Tibial nerve (tissue), 4 donors: Measurements from ENCODE around the gene HMGA1. TPM values are rescaled to one million over a fixed set of nuclear protein-coding genes. Genes with fewer than 3 reads are reported as not detected.

ENCODE experiments used
- DNase-seq, 2 donors: peaks; one replicate each; pipeline ENCODE4 v3.0.0-alpha.2; 2019; ENCODE audit warnings: low spot score in 2 of 2
- H3K27ac ChIP-seq, 4 donors: fragments of 200-600 bp; sonication (generic) in 3 of 4; one replicate each; pipeline ENCODE4 v1.5.1; 2017 to 2019; ENCODE audit warnings: mild to moderate bottlenecking in 1 of 4
- H3K27me3 ChIP-seq, 2 donors: fragments of 200-600 bp; sonication (generic) in 1 of 2; one replicate each; pipeline versions ENCODE4 v1.5.1 to v1.6.0; 2017 to 2019
- H3K36me3 ChIP-seq, 3 donors: fragments of 200-600 bp; sonication (generic); one replicate each; pipeline ENCODE4 v1.5.1; 2018 to 2019
- H3K4me1 ChIP-seq, 4 donors: fragments of 200-600 bp; sonication (generic) in 3 of 4; one replicate each; pipeline ENCODE4 v1.5.1; 2017 to 2019
- H3K4me3 ChIP-seq, 4 donors: fragments of 200-600 bp; sonication (generic) in 3 of 4; one replicate each; pipeline ENCODE4 v1.5.1; 2017 to 2019; ENCODE audit warnings: mild to moderate bottlenecking in 1 of 4, moderate library complexity in 1 of 4
- H3K9me3 ChIP-seq, 4 donors: fragments of 200-600 bp; sonication (generic) in 3 of 4; one replicate each; pipeline ENCODE4 v1.5.1; 2017 to 2019
- CTCF ChIP-seq, 5 experiments: fragments of 200-600 bp in 3 of 5; fragments of 450-650 bp in 2 of 5; sonication (generic) in 3 of 5; IDR thresholded peaks; one replicate each; pipeline ENCODE4 v1.5.1; 2016 to 2019; ENCODE audit warnings: antibody characterized with exemption in 5 of 5, mild to moderate bottlenecking in 3 of 5, moderate library complexity in 2 of 5
- EP300 ChIP-seq, 2 donors: sonication (generic); formaldehyde crosslinking; IDR thresholded peaks; one replicate each; pipeline ENCODE4 v1.6.1; 2017; ENCODE audit warnings: antibody characterized with exemption in 2 of 2, mild to moderate bottlenecking in 1 of 2
- POLR2A ChIP-seq, 2 donors: fragments of 450-650 bp; IDR thresholded peaks; one replicate each; pipeline ENCODE4 v1.6.1; 2017; ENCODE audit warnings: antibody characterized with exemption in 2 of 2, mild to moderate bottlenecking in 2 of 2, moderate library complexity in 2 of 2
- WGBS, 2 donors: methylation state at CpG; one replicate each; pipeline ENCODE4 v1.1.5; 2018; 5-methylcytosine and 5-hydroxymethylcytosine counted together
- total RNA-seq, 4 donors: library from RNA; depleted of rRNA; stranded (reverse); fragments of >200 nt; gene quantifications; one replicate each; pipeline ENCODE4 v1.1.0, GENCODE V29; 2016

HMGA1 gene
- total RNA-seq, 4 donors from 2014 or later: 6.5 to 32.7 (median 7.8) TPM

DNA sequence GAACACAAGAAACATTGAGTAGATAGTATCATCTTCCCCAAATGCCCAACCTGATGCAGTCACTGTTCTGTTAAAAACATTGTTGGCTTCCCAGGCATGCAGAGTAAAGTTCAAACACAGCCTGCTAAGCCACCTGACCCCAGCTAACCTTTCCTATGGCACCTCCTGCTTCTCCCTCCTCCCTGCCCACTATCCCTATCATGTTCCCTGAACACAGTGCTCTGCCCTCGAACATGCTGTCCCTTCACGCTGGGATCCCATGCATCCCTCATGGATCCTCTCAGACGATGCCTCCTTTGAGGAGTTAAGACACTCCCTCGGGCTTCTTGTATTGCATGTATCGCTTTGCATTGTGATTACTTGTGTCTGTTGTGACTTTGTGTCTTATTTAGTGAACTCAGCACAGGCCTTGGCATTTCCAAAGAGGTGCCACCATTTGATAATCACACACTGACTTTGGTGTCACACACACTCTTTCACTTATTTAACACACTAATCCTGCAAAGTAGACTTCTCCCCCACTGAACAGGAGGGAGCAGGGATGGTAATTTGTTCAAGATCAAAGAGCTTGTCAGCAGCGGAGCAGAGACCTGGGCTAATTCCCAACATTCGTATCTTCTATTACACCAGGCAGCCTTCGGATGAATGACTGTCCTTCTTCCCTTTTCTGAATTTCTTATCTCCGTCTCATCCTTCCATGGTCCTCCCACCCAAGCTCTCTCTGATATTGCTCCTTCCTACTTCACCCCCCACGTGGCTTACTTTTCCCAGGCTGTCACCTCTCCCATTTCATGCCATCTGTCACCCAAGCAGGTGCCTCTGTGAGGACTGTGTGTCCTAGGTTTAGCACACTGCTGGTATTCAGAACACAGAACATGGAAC is 40.4 kb downstream of the HMGA1 start:
- DNase-seq: no peak
- peaks cover 0 to 24% (median 0%) of the 10 kb centered on the region in 3 donors for H3K36me3 ChIP-seq
- TF ChIP-seq CTCF (IDR thresholded peaks at IDR 0.05): no peak
- TF ChIP-seq POLR2A (IDR thresholded peaks at IDR 0.05): no peak
- no peak overlapping the region for H3K4me3 ChIP-seq
- H3K9me3 ChIP-seq: no peaks in the 10 kb centered on the region
- 72 to 76% methylated on average over 10 of the region's 10 CpGs for WGBS, 2 donors
- peaks cover 0 to 11% (median 0%) of the 10 kb centered on the region in 4 donors for H3K4me1 ChIP-seq
- no peaks in the 10 kb centered on the region for H3K27me3 ChIP-seq
- no peak overlapping the region for H3K27ac ChIP-seq

- Histone ChIP-seq H3K9me3 (no peaks in the 10 kb centered on the region), H3K4me1 (peaks cover 0 to 17% (median under 1%) of the 10 kb centered on the region in 4 donors), H3K27me3 (no peaks in the 10 kb centered on the region), H3K27ac (no peak overlapping the region), H3K4me3 (no peak overlapping the region), H3K36me3 (peaks cover 0 to 24% (median 0%) of the 10 kb centered on the region in 3 donors)
- 93 to 96% methylated on average over 4 of the region's 4 CpGs for whole genome bisulfite sequencing, 2 donors
- TF ChIP-seq EP300 (IDR thresholded peaks at IDR 0.05) (no peak), CTCF (IDR thresholded peaks at IDR 0.05) (no peak), POLR2A (IDR thresholded peaks at IDR 0.05) (no peak)
- DNase-seq: no peak
Measured at GRCh38 chr6:34277763-34278112, 41.1 kb downstream of the HMGA1 start.

DNA sequence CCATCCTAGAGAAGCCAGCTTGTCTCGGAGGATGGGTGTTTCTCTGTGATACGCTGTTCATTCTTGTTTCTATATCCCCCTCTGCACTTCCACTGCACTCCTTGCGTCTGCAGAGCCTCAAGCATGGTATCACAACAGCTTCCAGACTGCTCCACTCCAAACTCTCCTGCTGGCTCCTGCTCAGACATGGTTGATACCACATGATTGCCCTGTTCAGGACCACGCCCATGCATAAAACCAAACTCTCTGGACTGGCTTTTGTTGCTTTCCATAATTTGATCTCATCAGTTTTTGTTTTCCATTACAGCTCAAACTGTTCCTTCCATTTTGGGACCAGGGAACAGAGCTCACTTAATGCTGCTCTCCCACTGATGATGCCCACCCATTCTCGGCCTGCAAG is 42.2 kb downstream of the HMGA1 start:
- DNase-seq: no peak
- no peak overlapping the region for H3K4me3 ChIP-seq
- TF ChIP-seq POLR2A (IDR thresholded peaks at IDR 0.05): no peak
- no peak for TF ChIP-seq EP300 (IDR thresholded peaks at IDR 0.05)
- no peak for TF ChIP-seq CTCF (IDR thresholded peaks at IDR 0.05)
- no peaks in the 10 kb centered on the region for H3K27me3 ChIP-seq
- WGBS, 2 donors: 82 to 95% methylated on average over 5 of the region's 5 CpGs
- H3K27ac ChIP-seq: no peak overlapping the region
- H3K36me3 ChIP-seq: peaks cover 0 to 24% (median 0%) of the 10 kb centered on the region in 3 donors
- H3K4me1 ChIP-seq: peaks cover 0 to 27% (median 6%) of the 10 kb centered on the region in 4 donors
- no peaks in the 10 kb centered on the region for H3K9me3 ChIP-seq

DNA sequence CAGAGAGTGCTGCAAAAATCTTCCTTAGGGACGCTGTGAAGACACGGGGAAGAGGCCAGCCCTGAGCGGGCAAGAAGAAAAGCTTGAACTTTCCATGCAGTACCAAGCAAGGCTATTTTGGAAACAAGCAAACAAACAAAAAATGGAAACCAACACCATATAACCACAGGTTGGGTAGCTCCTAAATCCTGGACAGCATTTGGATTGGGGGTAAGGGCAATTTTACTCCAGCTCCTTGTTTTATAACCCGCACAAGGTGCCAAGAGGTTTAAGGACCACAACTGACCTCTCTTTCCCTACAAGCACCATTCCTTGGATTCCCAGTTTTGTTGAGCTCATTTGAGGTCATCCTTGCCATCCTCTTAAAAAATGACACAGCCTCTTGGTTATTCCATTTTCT is 43.5 kb downstream of the HMGA1 start:
- WGBS, 2 donors: 88 to 90% methylated on average over 4 of the region's 4 CpGs
- Histone ChIP-seq H3K9me3 (no peaks in the 10 kb centered on the region), H3K36me3 (peaks cover 0 to 24% (median 0%) of the 10 kb centered on the region in 3 donors), H3K27ac (no peak overlapping the region), H3K4me3 (no peak overlapping the region), H3K4me1 (peaks cover 0 to 41% (median 14%) of the 10 kb centered on the region in 4 donors), H3K27me3 (no peaks in the 10 kb centered on the region)
- no peak for DNase-seq
- TF ChIP-seq POLR2A (IDR thresholded peaks at IDR 0.05): no peak
- TF ChIP-seq CTCF (IDR thresholded peaks at IDR 0.05): no peak
- TF ChIP-seq EP300 (IDR thresholded peaks at IDR 0.05): no peak

DNA sequence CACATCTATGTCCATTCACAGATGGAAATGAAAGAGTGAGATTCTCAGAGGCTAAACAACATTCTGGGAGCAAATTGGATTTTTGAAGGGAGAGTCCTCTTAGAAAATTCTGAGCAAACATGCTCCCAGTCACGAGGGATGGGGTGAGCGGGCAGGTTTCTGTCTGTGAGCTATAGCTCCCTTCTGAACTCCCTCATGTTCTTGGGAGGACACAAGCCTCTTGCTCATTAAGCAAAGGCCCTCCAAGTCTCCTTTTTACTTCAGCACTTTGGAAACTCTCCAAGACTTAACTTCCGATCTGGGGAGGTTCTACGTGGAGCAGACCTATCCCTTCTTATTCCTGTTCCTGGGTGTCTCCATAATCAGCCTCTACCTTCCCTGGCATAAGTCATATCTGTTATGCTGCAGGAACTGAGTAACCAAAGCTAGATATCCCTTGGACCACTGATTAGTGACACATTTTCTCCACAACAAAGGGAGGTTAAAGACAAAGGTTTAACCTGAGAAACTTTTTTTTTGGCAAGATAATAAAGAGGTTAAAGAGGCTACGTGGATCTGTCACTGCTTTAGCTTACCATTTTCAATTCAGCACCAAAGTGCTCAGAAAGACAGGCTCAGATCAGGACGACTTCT is 45.1 kb downstream of the HMGA1 start:
- no peak overlapping the region for H3K27ac ChIP-seq
- H3K27me3 ChIP-seq: no peaks in the 10 kb centered on the region
- no peak for DNase-seq
- 73 to 80% methylated on average over 6 of the region's 6 CpGs for WGBS, 2 donors
- H3K9me3 ChIP-seq: no peaks in the 10 kb centered on the region
- H3K36me3 ChIP-seq: peaks cover 0 to 25% (median 0%) of the 10 kb centered on the region in 3 donors
- TF ChIP-seq EP300 (IDR thresholded peaks at IDR 0.05) (no peak), POLR2A (IDR thresholded peaks at IDR 0.05) (no peak), CTCF (IDR thresholded peaks at IDR 0.05) (no peak)
- H3K4me3 ChIP-seq: no peak overlapping the region
- H3K4me1 ChIP-seq: peaks cover 0 to 55% (median 20%) of the 10 kb centered on the region in 4 donors
